Nephron (organoid): Measurements from ENCODE around the gene C2CD3.
"Not testable (repeated sequence)": the region's sequence is repeated elsewhere in the genome, so short reads cannot be mapped to it uniquely, and the experiment has no call there.

Experiments
- H3K27ac Mint-ChIP-seq, 3 experiments: 2 replicates each; pipeline ENCODE4 v1.8.0; 2020; ENCODE audit warnings: mixed read lengths in 3 of 3, mild to moderate bottlenecking in 2 of 3, moderate library complexity in 1 of 3
- H3K27me3 Mint-ChIP-seq: 2 replicates; pipeline ENCODE4 v1.8.0; 2021; ENCODE audit warnings: low read depth, mild to moderate bottlenecking, moderate library complexity, mixed read lengths
- H3K36me3 Mint-ChIP-seq: 2 replicates; pipeline ENCODE4 v1.8.0; 2020; ENCODE audit warnings: low read depth, mixed read lengths
- H3K4me1 Mint-ChIP-seq: 2 replicates; pipeline ENCODE4 v1.8.0; 2020; ENCODE audit warnings: mixed read lengths
- H3K4me3 Mint-ChIP-seq, 3 experiments: 2 replicates each; pipeline ENCODE4 v1.8.0; 2020; ENCODE audit warnings: mild to moderate bottlenecking in 3 of 3, mixed read lengths in 3 of 3, moderate library complexity in 2 of 3
- H3K9me3 Mint-ChIP-seq: 2 replicates; pipeline ENCODE4 v1.8.0; 2020; ENCODE audit warnings: mixed read lengths
- TF ChIP-seq, protein P1 (sequence below), 3 experiments: fragments of 200-600 bp; sonication (generic); IDR thresholded peaks; one replicate each; pipeline ENCODE4 v1.5.0; 2021; ENCODE audit warnings: antibody characterized with exemption in 3 of 3; ENCODE audit not compliant: unreplicated experiment in 3 of 3

The C2CD3 gene

DNA sequence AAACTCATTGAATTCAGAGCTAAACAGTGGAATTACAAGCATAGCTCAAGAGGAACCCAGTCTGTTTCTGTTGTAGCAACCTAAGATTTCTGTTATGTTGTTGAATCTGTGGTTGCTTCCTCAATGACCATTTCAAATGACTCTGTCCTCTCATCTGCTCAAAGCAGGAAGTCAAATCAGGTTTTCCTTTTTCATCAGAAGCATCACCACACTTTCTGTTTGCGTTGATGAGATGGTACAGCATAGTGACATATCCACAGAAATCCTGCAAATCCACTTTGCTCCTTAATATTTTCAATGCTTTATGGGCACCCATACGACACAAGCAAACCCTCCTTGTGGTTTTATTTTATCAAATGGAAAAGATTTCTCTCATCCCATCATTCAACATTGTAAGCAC lies 175.6 kb downstream of the C2CD3 start:
- Mint-ChIP-seq H3K27me3 (peaks cover 6% of the 10 kb centered on the region), H3K36me3 (no peaks in the 10 kb centered on the region), H3K4me1 (no peaks in the 10 kb centered on the region), H3K9me3 (no peaks in the 10 kb centered on the region), H3K4me3 (no peak overlapping the region), H3K27ac (no peak overlapping the region)
- TF ChIP-seq, protein P1, sequence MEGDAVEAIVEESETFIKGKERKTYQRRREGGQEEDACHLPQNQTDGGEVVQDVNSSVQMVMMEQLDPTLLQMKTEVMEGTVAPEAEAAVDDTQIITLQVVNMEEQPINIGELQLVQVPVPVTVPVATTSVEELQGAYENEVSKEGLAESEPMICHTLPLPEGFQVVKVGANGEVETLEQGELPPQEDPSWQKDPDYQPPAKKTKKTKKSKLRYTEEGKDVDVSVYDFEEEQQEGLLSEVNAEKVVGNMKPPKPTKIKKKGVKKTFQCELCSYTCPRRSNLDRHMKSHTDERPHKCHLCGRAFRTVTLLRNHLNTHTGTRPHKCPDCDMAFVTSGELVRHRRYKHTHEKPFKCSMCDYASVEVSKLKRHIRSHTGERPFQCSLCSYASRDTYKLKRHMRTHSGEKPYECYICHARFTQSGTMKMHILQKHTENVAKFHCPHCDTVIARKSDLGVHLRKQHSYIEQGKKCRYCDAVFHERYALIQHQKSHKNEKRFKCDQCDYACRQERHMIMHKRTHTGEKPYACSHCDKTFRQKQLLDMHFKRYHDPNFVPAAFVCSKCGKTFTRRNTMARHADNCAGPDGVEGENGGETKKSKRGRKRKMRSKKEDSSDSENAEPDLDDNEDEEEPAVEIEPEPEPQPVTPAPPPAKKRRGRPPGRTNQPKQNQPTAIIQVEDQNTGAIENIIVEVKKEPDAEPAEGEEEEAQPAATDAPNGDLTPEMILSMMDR (IDR thresholded peaks at IDR 0.05; ENCODE audit: unreplicated experiment in 3 of 3): no peak

DNA sequence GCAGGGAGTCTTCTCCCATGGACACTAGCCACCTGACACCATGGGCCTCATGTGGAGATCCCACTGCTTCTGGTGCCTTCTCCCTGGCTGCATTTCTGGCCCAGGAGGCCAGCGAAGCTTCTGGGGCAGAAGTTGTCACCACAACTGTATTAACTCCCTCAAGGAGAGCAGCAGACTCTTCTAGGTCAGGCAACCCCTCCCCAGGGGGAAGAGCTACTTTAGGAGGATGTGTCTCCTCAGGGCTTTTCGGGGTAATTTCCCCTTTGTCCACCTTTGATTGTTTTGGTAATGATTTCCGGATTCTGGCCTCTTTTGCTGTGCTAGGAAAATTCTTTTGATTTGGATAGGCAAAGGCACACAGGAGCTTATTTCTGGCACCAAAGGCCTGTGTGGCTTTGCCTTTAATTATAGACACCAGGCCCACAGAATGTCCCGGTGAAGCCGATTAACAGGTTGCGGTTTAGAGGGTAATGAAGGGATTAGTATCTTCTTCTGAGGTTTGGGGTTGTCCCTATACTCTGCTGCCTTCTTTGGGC lies 179.3 kb downstream of the C2CD3 start:
- H3K27me3 Mint-ChIP-seq: peaks cover 6% of the 10 kb centered on the region
- no peaks in the 10 kb centered on the region for H3K36me3 Mint-ChIP-seq

GRCh38 chr11:73990730-73991129 lies 180.1 kb downstream of the C2CD3 start:
- no peaks in the 10 kb centered on the region for H3K4me1 Mint-ChIP-seq
- no peak overlapping the region for H3K4me3 Mint-ChIP-seq
- no peaks in the 10 kb centered on the region for H3K9me3 Mint-ChIP-seq
- H3K36me3 Mint-ChIP-seq: no peaks in the 10 kb centered on the region
- TF ChIP-seq, protein P1 (IDR thresholded peaks at IDR 0.05; ENCODE audit: unreplicated experiment in 3 of 3): no peak
- peaks cover 6% of the 10 kb centered on the region for H3K27me3 Mint-ChIP-seq
- no peak overlapping the region for H3K27ac Mint-ChIP-seq

More for the DNA sequence above, 179.3 kb downstream of the C2CD3 start:
- TF ChIP-seq, protein P1 (IDR thresholded peaks at IDR 0.05; ENCODE audit: unreplicated experiment in 3 of 3): no peak
- Mint-ChIP-seq H3K27ac (no peak overlapping the region), H3K9me3 (no peaks in the 10 kb centered on the region), H3K4me3 (no peak overlapping the region), H3K4me1 (no peaks in the 10 kb centered on the region)

GRCh38 chr11:73989156-73989555 lies 181.6 kb downstream of the C2CD3 start:
- peaks cover 9% of the 10 kb centered on the region for H3K27me3 Mint-ChIP-seq
- H3K4me1 Mint-ChIP-seq: peaks cover under 1% of the 10 kb centered on the region
- H3K4me3 Mint-ChIP-seq: no peak overlapping the region
- no peak overlapping the region for H3K27ac Mint-ChIP-seq
- H3K9me3 Mint-ChIP-seq: no peaks in the 10 kb centered on the region
- no peaks in the 10 kb centered on the region for H3K36me3 Mint-ChIP-seq
- TF ChIP-seq, protein P1 (IDR thresholded peaks at IDR 0.05; ENCODE audit: unreplicated experiment in 3 of 3): no peak

GRCh38 chr11:73988227-73988626 lies 182.6 kb downstream of the C2CD3 start:
- Mint-ChIP-seq H3K27me3 (peaks cover 9% of the 10 kb centered on the region), H3K36me3 (no peaks in the 10 kb centered on the region)

GRCh38 chr11:73985661-73986060 lies 185.1 kb downstream of the C2CD3 start:
- H3K9me3 Mint-ChIP-seq, H3K4me3 Mint-ChIP-seq, H3K36me3 Mint-ChIP-seq, H3K27ac Mint-ChIP-seq, H3K27me3 Mint-ChIP-seq: not testable (repeated sequence)
- peaks cover 25% of the 10 kb centered on the region for H3K4me1 Mint-ChIP-seq

More at GRCh38 chr11:73988227-73988626, 182.6 kb downstream of the C2CD3 start:
- Mint-ChIP-seq H3K9me3 (no peaks in the 10 kb centered on the region), H3K4me3 (no peak overlapping the region), H3K4me1 (peaks cover 8% of the 10 kb centered on the region), H3K27ac (no peak overlapping the region)
- TF ChIP-seq, protein P1 (IDR thresholded peaks at IDR 0.05; ENCODE audit: unreplicated experiment in 3 of 3): no peak
